IPS-20b (cell line): ENCODE data around the gene SGCE.

ENCODE experiments used
- H3K27ac ChIP-seq: one replicate; pipeline ENCODE4 v1.5.1; 2013; ENCODE audit warnings: low read length
- H3K27me3 ChIP-seq: 2 replicates; pipeline ENCODE4 v1.6.1; 2013; ENCODE audit warnings: mild to moderate bottlenecking, low read length, inconsistent platforms; ENCODE audit not compliant: insufficient read depth
- H3K36me3 ChIP-seq: 2 replicates; pipeline ENCODE4 v1.6.1; 2013; ENCODE audit warnings: low read depth, mild to moderate bottlenecking, inconsistent platforms, low read length, moderate library complexity; ENCODE audit not compliant: insufficient read depth
- H3K4me1 ChIP-seq: 2 replicates; pipeline ENCODE4 v1.6.1; 2013; ENCODE audit warnings: mild to moderate bottlenecking, control low read depth, inconsistent platforms, low read length, moderate library complexity; ENCODE audit not compliant: insufficient read depth
- H3K4me3 ChIP-seq: 2 replicates; pipeline ENCODE4 v1.5.1; 2013; ENCODE audit warnings: mild to moderate bottlenecking, low read length, inconsistent platforms
- H3K9ac ChIP-seq: 2 replicates; pipeline ENCODE4 v1.6.1; 2013; ENCODE audit warnings: low read depth, mild to moderate bottlenecking, inconsistent platforms, low read length, moderate library complexity
- H3K9me3 ChIP-seq: 2 replicates; pipeline ENCODE4 v1.6.1; 2013; ENCODE audit warnings: mild to moderate bottlenecking, low read depth, low read length, inconsistent platforms; ENCODE audit not compliant: insufficient read depth

The SGCE gene

GRCh38 chr7:94561841-94562514 lies 94.0 kb downstream of the SGCE start:
- Histone ChIP-seq H3K36me3 (peaks cover 5% of the 10 kb centered on the region; the same call in 1 of the 2 replicates), H3K4me3 (no peak overlapping the region), H3K27me3 (no peaks in the 10 kb centered on the region), H3K9me3 (no peaks in the 10 kb centered on the region), H3K4me1 (no peaks in the 10 kb centered on the region), H3K27ac (no peak overlapping the region), H3K9ac (no peak overlapping the region)

GRCh38 chr7:94559972-94560371 lies 96.0 kb downstream of the SGCE start:
- Histone ChIP-seq H3K27me3 (no peaks in the 10 kb centered on the region), H3K27ac (no peak overlapping the region), H3K4me1 (no peaks in the 10 kb centered on the region), H3K4me3 (no peak overlapping the region), H3K9me3 (no peaks in the 10 kb centered on the region), H3K9ac (no peak overlapping the region), H3K36me3 (peaks cover 24% of the 10 kb centered on the region; the same call in 1 of the 2 replicates)

GRCh38 chr7:94557215-94557614 lies 98.7 kb downstream of the SGCE start:
- H3K27ac ChIP-seq: no peak overlapping the region
- H3K4me1 ChIP-seq: no peaks in the 10 kb centered on the region
- H3K27me3 ChIP-seq: no peaks in the 10 kb centered on the region
- H3K36me3 ChIP-seq: peaks cover 46% of the 10 kb centered on the region
- H3K9ac ChIP-seq: no peak overlapping the region
- no peak overlapping the region for H3K4me3 ChIP-seq
- H3K9me3 ChIP-seq: no peaks in the 10 kb centered on the region

GRCh38 chr7:94556028-94556427 lies 99.9 kb downstream of the SGCE start:
- no peak overlapping the region for H3K27ac ChIP-seq
- H3K9ac ChIP-seq: no peak overlapping the region

GRCh38 chr7:94547126-94547525 lies 108.8 kb downstream of the SGCE start:
- H3K9me3 ChIP-seq: no peaks in the 10 kb centered on the region
- H3K36me3 ChIP-seq: peaks cover 19% of the 10 kb centered on the region
- no peak overlapping the region for H3K4me3 ChIP-seq
- H3K9ac ChIP-seq: no peak overlapping the region
- no peak overlapping the region for H3K27ac ChIP-seq
- H3K27me3 ChIP-seq: no peaks in the 10 kb centered on the region
- no peaks in the 10 kb centered on the region for H3K4me1 ChIP-seq

More at GRCh38 chr7:94556028-94556427, 99.9 kb downstream of the SGCE start:
- no peaks in the 10 kb centered on the region for H3K4me1 ChIP-seq
- no peaks in the 10 kb centered on the region for H3K27me3 ChIP-seq
- no peak overlapping the region for H3K4me3 ChIP-seq
- peaks cover 53% of the 10 kb centered on the region for H3K36me3 ChIP-seq
- no peaks in the 10 kb centered on the region for H3K9me3 ChIP-seq

GRCh38 chr7:94540428-94540827 lies 115.5 kb downstream of the SGCE start:
- Histone ChIP-seq H3K27me3 (no peaks in the 10 kb centered on the region), H3K4me3 (no peak overlapping the region), H3K27ac (no peak overlapping the region), H3K9me3 (no peaks in the 10 kb centered on the region), H3K36me3 (peaks cover 52% of the 10 kb centered on the region), H3K9ac (no peak overlapping the region), H3K4me1 (no peaks in the 10 kb centered on the region)
